A673 (cell line): ENCODE measurements around the gene SMKR1.

ENCODE experiments used
- EZH2 ChIP-seq: fragments of 200-600 bp; sonication (generic); IDR thresholded peaks from 2 replicates; pipeline ENCODE4 v1.6.1; 2017; ENCODE audit warnings: borderline replicate concordance, low read depth, mild to moderate bottlenecking, mixed read lengths, antibody characterized with exemption, low read length; ENCODE audit not compliant: poor library complexity, severe bottlenecking
- TF ChIP-seq, protein P1 (sequence below): fragments of 300-800, 200-600 bp; sonication (generic); conservative IDR thresholded peaks from 2 replicates; pipeline ENCODE4 v1.5.1; 2017; ENCODE audit warnings: low read depth, mild to moderate bottlenecking, antibody characterized with exemption, low read length, moderate library complexity, mixed read lengths

DNA sequence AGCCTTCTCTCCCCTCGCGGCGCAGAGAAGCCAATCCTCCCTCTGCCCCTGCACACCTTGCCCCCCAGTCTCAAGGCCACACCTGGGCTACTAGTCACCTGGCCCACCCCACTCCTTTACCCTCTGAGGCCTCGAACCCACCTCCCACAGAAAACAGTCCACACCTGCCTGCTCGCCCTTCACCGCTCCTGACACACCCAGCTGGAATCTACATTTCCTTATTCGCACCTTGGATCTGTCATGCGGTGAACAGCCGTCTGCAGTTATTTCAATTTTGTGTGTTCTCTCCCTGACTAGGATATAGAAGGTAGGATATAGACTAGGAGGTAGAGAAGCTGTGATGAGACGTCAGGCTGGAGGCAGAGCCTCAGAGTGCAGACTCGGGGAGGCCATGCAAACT is 29.4 kb downstream of the SMKR1 start:
- TF ChIP-seq, protein P1, sequence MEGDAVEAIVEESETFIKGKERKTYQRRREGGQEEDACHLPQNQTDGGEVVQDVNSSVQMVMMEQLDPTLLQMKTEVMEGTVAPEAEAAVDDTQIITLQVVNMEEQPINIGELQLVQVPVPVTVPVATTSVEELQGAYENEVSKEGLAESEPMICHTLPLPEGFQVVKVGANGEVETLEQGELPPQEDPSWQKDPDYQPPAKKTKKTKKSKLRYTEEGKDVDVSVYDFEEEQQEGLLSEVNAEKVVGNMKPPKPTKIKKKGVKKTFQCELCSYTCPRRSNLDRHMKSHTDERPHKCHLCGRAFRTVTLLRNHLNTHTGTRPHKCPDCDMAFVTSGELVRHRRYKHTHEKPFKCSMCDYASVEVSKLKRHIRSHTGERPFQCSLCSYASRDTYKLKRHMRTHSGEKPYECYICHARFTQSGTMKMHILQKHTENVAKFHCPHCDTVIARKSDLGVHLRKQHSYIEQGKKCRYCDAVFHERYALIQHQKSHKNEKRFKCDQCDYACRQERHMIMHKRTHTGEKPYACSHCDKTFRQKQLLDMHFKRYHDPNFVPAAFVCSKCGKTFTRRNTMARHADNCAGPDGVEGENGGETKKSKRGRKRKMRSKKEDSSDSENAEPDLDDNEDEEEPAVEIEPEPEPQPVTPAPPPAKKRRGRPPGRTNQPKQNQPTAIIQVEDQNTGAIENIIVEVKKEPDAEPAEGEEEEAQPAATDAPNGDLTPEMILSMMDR: no peak
- TF ChIP-seq EZH2: no peak
